Sigmoid colon (tissue), 7 donors: ENCODE results near the gene TTLL13. TPM values are rescaled to one million over a fixed set of nuclear protein-coding genes. Genes with fewer than 3 reads are reported as not detected.

Experiments used
- DNase-seq: peaks from one replicate; pipeline ENCODE4 v3.0.0-alpha.2; 2019
- H3K27ac ChIP-seq, 4 donors: fragments of 200-600 bp; sonication (generic); one replicate each; pipeline ENCODE4 v1.5.1; 2016 to 2019; ENCODE audit warnings: mild to moderate bottlenecking in 1 of 4
- H3K27me3 ChIP-seq, 3 donors: fragments of 200-600 bp; sonication (generic); one replicate each; pipeline ENCODE4 v1.5.1; 2019; ENCODE audit warnings: mild to moderate bottlenecking in 1 of 3
- H3K36me3 ChIP-seq, 4 donors: fragments of 200-600 bp; sonication (generic); one replicate each; pipeline ENCODE4 v1.5.1; 2016 to 2019
- H3K4me1 ChIP-seq, 4 donors: fragments of 200-600 bp; sonication (generic); one replicate each; pipeline ENCODE4 v1.5.1; 2017 to 2019
- H3K4me3 ChIP-seq, 4 donors: fragments of 200-600 bp; sonication (generic); one replicate each; pipeline ENCODE4 v1.5.1; 2017 to 2019; ENCODE audit warnings: mild to moderate bottlenecking in 2 of 4, moderate library complexity in 1 of 4
- H3K9me3 ChIP-seq, 4 donors: fragments of 200-600 bp in 3 of 4; sonication (generic) in 3 of 4; one replicate each; pipeline versions ENCODE4 v1.5.1 to v1.6.1; 2013 to 2019
- CTCF ChIP-seq, 4 experiments: fragments of 450-650 bp in 3 of 4; fragments of 200-600 bp in 1 of 4; IDR thresholded peaks; one replicate each; pipeline ENCODE4 v1.5.1; 2016 to 2019; ENCODE audit warnings: antibody characterized with exemption in 4 of 4, mild to moderate bottlenecking in 3 of 4, moderate library complexity in 2 of 4
- EP300 ChIP-seq, 4 donors: sonication (generic); formaldehyde crosslinking; IDR thresholded peaks; one replicate each; pipeline ENCODE4 v1.6.1; 2017; ENCODE audit warnings: antibody characterized with exemption in 4 of 4
- POLR2A ChIP-seq, 2 donors: fragments of 450-650 bp; IDR thresholded peaks; one replicate each; pipeline ENCODE4 v1.6.1; 2016; ENCODE audit warnings: antibody characterized with exemption in 2 of 2, mild to moderate bottlenecking in 2 of 2, moderate library complexity in 2 of 2
- POLR2AphosphoS5 ChIP-seq, 4 donors: sonication (generic); formaldehyde crosslinking; IDR thresholded peaks; one replicate each; pipeline ENCODE4 v1.6.1; 2017; ENCODE audit warnings: antibody characterized with exemption in 4 of 4
- WGBS, 2 donors: extraction: QIAGEN DNeasy Blood & Tissue Kit; methylation state at CpG; one replicate each; pipeline ENCODE4 v1.1.7; 2013; 5-methylcytosine and 5-hydroxymethylcytosine counted together
- intact Hi-C: fragments of 100-400 bp; cut with DNase I; formaldehyde crosslinking; loops from one replicate; pipeline ENCODE4 v1.15.1; 2023
- polyA plus RNA-seq, 3 donors: library from polyadenylated mRNA; stranded (reverse); fragments of 200-250 nt; gene quantifications; one replicate each; pipeline ENCODE4 v1.2.3, GENCODE V29; 2013
- total RNA-seq, 4 donors: library from RNA; depleted of rRNA; stranded (reverse); fragments of >200 nt; gene quantifications; one replicate each; pipeline ENCODE4 v1.1.0, GENCODE V29; 2016
- donor health status: healthy with polysubstance abuse.
- donor health status: Bipolar disorder and iron deficiency.
- donor health status: healthy.

The TTLL13 gene
- total and polyA plus RNA-seq, 7 donors = 0.25 TPM; not detected in 6

- intact Hi-C loops = loop anchor here (5.0 to 10.0 kb wide), 2 partner anchors 134 to 337 kb away; partner anchors contain the start of gene AP3S2
- peak overlapping the region; percentile 25 to 93 (median 90) for H3K27ac ChIP-seq
- TF ChIP-seq POLR2A (IDR thresholded peaks at IDR 0.05) (no peak), POLR2AphosphoS5 (IDR thresholded peaks at IDR 0.05) (peak in 1 of 4 donors; percentile 22)
- DNase-seq = peak; percentile 69
- 43 to 48% methylated on average over 27 of the region's 27 CpGs for WGBS, 2 donors
- no peak overlapping the region for H3K4me3 ChIP-seq
- H3K4me1 ChIP-seq = peaks cover 0 to 71% (median 55%) of the 10 kb centered on the region in 4 donors
- no peaks in the 10 kb centered on the region for H3K9me3 ChIP-seq
- H3K27me3 ChIP-seq = no peaks in the 10 kb centered on the region
- peaks cover 15 to 58% (median 34%) of the 10 kb centered on the region in 4 donors for H3K36me3 ChIP-seq
These were observed 18.0 kb upstream of the TTLL13 start for GRCh38 chr15:90231028-90232017.

DNA sequence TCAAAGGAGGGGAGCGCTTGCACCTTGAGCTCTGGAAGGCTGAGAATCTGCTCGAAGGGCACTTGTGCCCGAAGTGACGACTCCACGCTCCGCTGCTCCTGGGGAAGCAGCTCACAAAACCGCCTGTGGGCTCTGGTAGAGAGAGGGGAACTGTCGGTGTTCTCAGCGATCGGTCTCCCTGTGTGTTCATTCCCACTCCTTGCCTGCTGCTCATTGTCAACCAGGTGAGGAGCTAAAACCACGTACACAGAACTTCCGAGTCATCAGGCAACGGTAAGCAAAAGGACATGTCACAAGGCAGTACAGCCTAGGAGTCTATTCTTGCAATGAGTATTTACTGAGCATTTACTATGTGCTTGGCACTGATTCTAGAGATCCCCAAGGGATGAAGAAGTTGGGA is 17.2 kb upstream of the TTLL13 start:
- no peak for TF ChIP-seq EP300 (IDR thresholded peaks at IDR 0.05)
- TF ChIP-seq POLR2A (IDR thresholded peaks at IDR 0.05) = no peak
- TF ChIP-seq POLR2AphosphoS5 (IDR thresholded peaks at IDR 0.05) = peak in 1 of 4 donors; percentile 6
- TF ChIP-seq CTCF (IDR thresholded peaks at IDR 0.05) = no peak
- no peaks in the 10 kb centered on the region for H3K27me3 ChIP-seq
- H3K9me3 ChIP-seq = no peaks in the 10 kb centered on the region
- peak overlapping the region in 1 of 4 donors; percentile 82 for H3K4me3 ChIP-seq
- intact Hi-C loops = loop anchor here (5.0 to 10.0 kb wide), 2 partner anchors 135 to 337 kb away; partner anchors contain the start of gene AP3S2
- no peak for DNase-seq
- peak overlapping the region in 3 of 4 donors; percentile 87 to 93 (median 92) for H3K27ac ChIP-seq
- peaks cover 15 to 58% (median 29%) of the 10 kb centered on the region in 4 donors for H3K36me3 ChIP-seq
- peaks cover 0 to 71% (median 55%) of the 10 kb centered on the region in 4 donors for H3K4me1 ChIP-seq
- 78 to 80% methylated on average over 13 of the region's 13 CpGs for WGBS, 2 donors

- intact Hi-C loops = loop anchor here (5.0 to 10.0 kb wide), 2 partner anchors 136 to 338 kb away; partner anchors contain the start of gene AP3S2
- peaks cover 13 to 58% (median 26%) of the 10 kb centered on the region in 4 donors for H3K36me3 ChIP-seq
- DNase-seq = no peak
- peaks cover 0 to 65% (median 54%) of the 10 kb centered on the region in 4 donors for H3K4me1 ChIP-seq
- no peaks in the 10 kb centered on the region for H3K27me3 ChIP-seq
- H3K27ac ChIP-seq = peak overlapping the region; percentile 87 to 96 (median 92)
- WGBS, 2 donors = 2 to 9% methylated on average over 9 of the region's 9 CpGs
- peak overlapping the region; percentile 71 to 91 (median 83) for H3K4me3 ChIP-seq
- TF ChIP-seq POLR2AphosphoS5 (IDR thresholded peaks at IDR 0.05) = no peak
- TF ChIP-seq CTCF (IDR thresholded peaks at IDR 0.05) = peak in 2 of 4 experiments; percentile 41 to 50
- TF ChIP-seq POLR2A (IDR thresholded peaks at IDR 0.05) = no peak
- TF ChIP-seq EP300 (IDR thresholded peaks at IDR 0.05) = no peak
- H3K9me3 ChIP-seq = no peaks in the 10 kb centered on the region
These were observed 16.4 kb upstream of the TTLL13 start for GRCh38 chr15:90232941-90233386.

DNA sequence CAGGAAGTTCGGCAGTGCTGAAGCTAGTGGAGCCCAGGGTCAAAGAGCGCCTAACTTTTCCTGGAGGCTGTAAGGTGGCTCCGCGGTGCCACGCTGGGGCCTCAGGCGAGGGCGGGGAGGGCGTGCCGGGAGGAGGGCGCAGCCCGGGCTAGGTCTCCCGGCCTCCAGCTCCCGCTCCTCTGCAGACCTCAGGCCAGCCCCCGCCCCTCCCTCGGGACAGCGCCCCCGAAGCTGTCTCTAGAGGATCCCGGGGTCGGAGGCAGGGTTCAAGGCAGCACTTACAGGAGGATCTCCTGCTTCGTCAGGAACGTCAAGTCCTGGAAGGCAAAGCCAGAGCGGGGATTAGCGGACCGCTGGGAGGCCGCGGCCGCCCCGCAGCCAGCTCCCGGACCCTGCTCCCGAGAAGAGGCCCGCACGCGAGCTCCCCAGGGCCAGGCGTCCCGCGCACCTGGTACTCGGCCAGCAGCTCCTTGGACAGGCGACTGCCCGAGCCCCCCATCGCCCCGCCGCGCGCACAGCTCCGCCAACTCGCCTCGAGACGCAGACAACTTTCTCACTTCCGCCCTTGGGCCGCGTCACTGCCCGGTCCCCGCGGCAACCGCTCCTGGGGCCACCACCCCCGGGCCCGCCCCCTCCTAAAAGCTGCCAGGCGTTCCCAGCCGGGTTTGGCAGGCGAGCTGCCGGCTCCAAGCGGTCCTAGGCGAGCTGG is 15.8 kb upstream of the TTLL13 start, which contains the start of gene CIB1:
Gene CIB1 (minus strand): TSS at position 555 of the 709 bp plus-strand sequence. CDS start 56 bp downstream, at position 499.
- TF ChIP-seq POLR2AphosphoS5 (IDR thresholded peaks at IDR 0.05) (peak in 2 of 4 donors; percentile 65 to 92), POLR2A (IDR thresholded peaks at IDR 0.05) (peak; percentile 49 to 66), CTCF (IDR thresholded peaks at IDR 0.05) (peak in 1 of 4 experiments; percentile 49), EP300 (IDR thresholded peaks at IDR 0.05) (peak in 1 of 4 donors; percentile 60)
- Histone ChIP-seq H3K27ac (peak within 1 kb of the TSS; percentile 87 to 96 (median 92)), H3K9me3 (no peaks in the 10 kb centered on the region), H3K4me3 (peak within 1 kb of the TSS; percentile 71 to 91 (median 83)), H3K36me3 (peaks cover 8 to 58% (median 20%) of the 10 kb centered on the region in 4 donors), H3K27me3 (no peaks in the 10 kb centered on the region), H3K4me1 (peaks cover 0 to 59% (median 49%) of the 10 kb centered on the region in 4 donors)
- intact Hi-C loops = loop anchor here (1.0 to 10.0 kb wide), 3 partner anchors 33 to 339 kb away; partner anchors contain the start of gene AP3S2
- DNase-seq = peak; percentile 99
- 0 to 1% methylated on average over 63 of the region's 63 CpGs for WGBS, 2 donors
